HFF-Myc (cell line): ENCODE data around the gene PRKCE.
A peak's percentile ranks its signal among the peaks of the same experiment; 100 is the strongest.

ENCODE experiments used
- DNase-seq: peaks from one replicate; pipeline ENCODE4 v3.0.0-alpha.2; 2011; ENCODE audit warnings: low read depth; ENCODE audit errors: extremely low read depth
- H3K4me3 ChIP-seq: replicated peaks from 2 replicates; pipeline ENCODE4 v1.5.1; 2011; ENCODE audit warnings: low read depth, mild to moderate bottlenecking, control low read depth, low read length
- CTCF ChIP-seq: IDR thresholded peaks from 2 replicates; pipeline ENCODE4 v1.5.1; 2012; ENCODE audit warnings: mild to moderate bottlenecking, low read depth, low read length, control low read depth; ENCODE audit errors: missing control alignments

Gene PRKCE

GRCh38 chr2:46009315-46009714 lies 357.8 kb downstream of the PRKCE start:
- no peak for DNase-seq
- no peak overlapping the region for H3K4me3 ChIP-seq
- no peak for TF ChIP-seq CTCF

DNA sequence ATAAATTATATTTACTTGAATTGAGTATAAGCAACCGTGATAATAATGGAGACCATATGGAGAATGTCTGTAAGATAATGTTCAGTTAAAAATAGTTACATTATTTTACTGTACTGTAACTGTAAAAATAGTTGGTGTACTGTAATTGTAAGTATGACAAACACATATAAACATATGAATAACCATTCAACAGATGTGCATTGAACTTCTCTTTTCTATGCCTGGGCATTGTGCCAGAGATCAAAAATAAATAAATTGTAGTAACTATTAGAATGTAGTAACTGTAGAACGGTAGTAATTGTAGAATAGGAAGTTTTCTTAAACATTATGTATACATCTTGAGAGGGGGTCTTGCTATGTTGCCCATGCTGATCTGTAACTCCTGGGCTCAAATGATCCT lies 358.3 kb downstream of the PRKCE start:
- H3K4me3 ChIP-seq, result no peak overlapping the region
- TF ChIP-seq CTCF, result no peak

GRCh38 chr2:46010223-46010924 lies 358.9 kb downstream of the PRKCE start:
- no peak for TF ChIP-seq CTCF
- H3K4me3 ChIP-seq, result no peak overlapping the region

More for the DNA sequence above, 358.3 kb downstream of the PRKCE start:
- peak; percentile 27 for DNase-seq

GRCh38 chr2:46010925-46011490 lies 359.5 kb downstream of the PRKCE start:
- H3K4me3 ChIP-seq, result no peak overlapping the region
- DNase-seq, result peak; percentile 25
- TF ChIP-seq CTCF, result peak; percentile 51

More at GRCh38 chr2:46010223-46010924, 358.9 kb downstream of the PRKCE start:
- no peak for DNase-seq

DNA sequence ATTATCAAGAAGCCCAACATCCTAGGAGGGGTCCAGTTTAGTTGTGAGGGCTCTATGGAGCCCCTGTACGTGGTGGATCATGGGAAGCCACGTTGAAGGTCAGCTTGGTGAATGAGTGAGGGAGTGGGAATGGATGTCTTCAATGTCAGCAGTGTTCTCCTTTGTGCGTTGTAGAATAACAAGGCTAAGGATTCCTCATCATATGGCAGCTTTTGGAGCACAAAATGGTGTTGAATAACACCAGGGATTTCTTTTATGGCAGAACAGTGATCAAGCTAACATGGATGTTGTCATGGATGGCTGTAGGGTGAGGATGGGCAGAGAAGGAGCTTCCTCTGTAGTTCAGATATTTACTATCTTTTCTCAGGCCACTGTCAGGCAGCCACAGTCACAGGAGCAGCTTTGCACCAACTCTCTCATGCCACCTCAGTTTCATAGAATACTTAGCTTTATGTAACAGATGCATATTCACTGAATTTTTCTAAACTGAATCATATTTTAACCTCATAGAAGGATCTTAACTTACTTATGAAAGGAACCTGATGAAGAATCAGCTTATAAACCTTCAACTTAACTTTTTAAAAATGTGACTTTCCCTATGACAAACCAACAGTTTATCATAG lies 361.3 kb downstream of the PRKCE start:
- no peak for DNase-seq
- TF ChIP-seq CTCF, result no peak
- H3K4me3 ChIP-seq, result no peak overlapping the region

GRCh38 chr2:46013726-46014125 lies 362.3 kb downstream of the PRKCE start:
- TF ChIP-seq CTCF, result no peak
- no peak for DNase-seq
- no peak overlapping the region for H3K4me3 ChIP-seq
